Activated T-cell treated with anti-CD3 and anti-CD28 coated beads, Interleukin-2, amount 50 U/mL, for 24 hours (primary cell): Measurements from ENCODE around the gene RNF169.
A peak's percentile ranks its signal among the peaks of the same experiment; 100 is the strongest.

Experiments
- DNase-seq: peaks from one replicate; pipeline ENCODE4 v3.0.0-alpha.2; 2020
- H3K27ac Mint-ChIP-seq: 2 replicates; pipeline ENCODE4 v1.8.0; 2020; ENCODE audit warnings: mild to moderate bottlenecking, mixed read lengths
- H3K27me3 Mint-ChIP-seq: 2 replicates; pipeline ENCODE4 v1.8.0; 2020; ENCODE audit warnings: mixed read lengths
- H3K36me3 Mint-ChIP-seq: 2 replicates; pipeline ENCODE4 v1.8.0; 2020; ENCODE audit warnings: low read depth, mixed read lengths
- H3K4me1 Mint-ChIP-seq: 2 replicates; pipeline ENCODE4 v1.8.0; 2020; ENCODE audit warnings: low read depth, mixed read lengths
- H3K4me3 Mint-ChIP-seq: 2 replicates; pipeline ENCODE4 v1.8.0; 2020; ENCODE audit warnings: mild to moderate bottlenecking, moderate library complexity, mixed read lengths
- H3K9me3 Mint-ChIP-seq: 2 replicates; pipeline ENCODE4 v1.8.0; 2020; ENCODE audit warnings: mixed read lengths

The RNF169 gene

DNA sequence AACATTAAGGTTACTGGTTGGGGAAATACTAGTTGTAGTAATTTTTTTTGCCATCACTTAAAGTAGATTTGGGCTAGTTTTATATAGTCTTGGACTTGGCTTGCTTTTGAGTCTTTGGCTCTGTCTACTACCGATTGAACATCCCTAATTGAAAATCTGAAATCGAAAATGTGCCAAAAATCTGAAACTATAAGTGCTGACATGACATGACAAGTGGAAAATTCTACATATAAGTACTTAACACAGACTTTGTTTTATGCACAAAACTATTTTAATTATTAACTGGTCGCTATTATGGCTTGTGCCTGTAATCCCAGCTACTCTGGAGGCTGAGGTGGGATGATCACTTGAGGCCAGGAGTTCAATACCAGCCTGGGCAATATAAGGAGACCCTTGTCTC lies 22.5 kb downstream of the RNF169 start:
- Mint-ChIP-seq H3K27me3 (no peaks in the 10 kb centered on the region), H3K27ac (no peak overlapping the region), H3K4me3 (no peak overlapping the region), H3K36me3 (peaks cover 10% of the 10 kb centered on the region), H3K9me3 (no peaks in the 10 kb centered on the region), H3K4me1 (peaks cover 49% of the 10 kb centered on the region)
- no peak for DNase-seq

- Mint-ChIP-seq H3K27ac (no peak overlapping the region), H3K4me3 (no peak overlapping the region), H3K27me3 (no peaks in the 10 kb centered on the region), H3K4me1 (peaks cover 45% of the 10 kb centered on the region), H3K9me3 (no peaks in the 10 kb centered on the region), H3K36me3 (peaks cover 22% of the 10 kb centered on the region)
- DNase-seq = no peak
Measured at GRCh38 chr11:74773476-74773875, 24.8 kb downstream of the RNF169 start.

- no peaks in the 10 kb centered on the region for H3K27me3 Mint-ChIP-seq
- no peak overlapping the region for H3K27ac Mint-ChIP-seq
- H3K9me3 Mint-ChIP-seq = no peaks in the 10 kb centered on the region
- peaks cover 30% of the 10 kb centered on the region for H3K4me1 Mint-ChIP-seq
- no peak for DNase-seq
- H3K36me3 Mint-ChIP-seq = peaks cover 22% of the 10 kb centered on the region
- no peak overlapping the region for H3K4me3 Mint-ChIP-seq
Measured at GRCh38 chr11:74775762-74776161, 27.1 kb downstream of the RNF169 start.

DNA sequence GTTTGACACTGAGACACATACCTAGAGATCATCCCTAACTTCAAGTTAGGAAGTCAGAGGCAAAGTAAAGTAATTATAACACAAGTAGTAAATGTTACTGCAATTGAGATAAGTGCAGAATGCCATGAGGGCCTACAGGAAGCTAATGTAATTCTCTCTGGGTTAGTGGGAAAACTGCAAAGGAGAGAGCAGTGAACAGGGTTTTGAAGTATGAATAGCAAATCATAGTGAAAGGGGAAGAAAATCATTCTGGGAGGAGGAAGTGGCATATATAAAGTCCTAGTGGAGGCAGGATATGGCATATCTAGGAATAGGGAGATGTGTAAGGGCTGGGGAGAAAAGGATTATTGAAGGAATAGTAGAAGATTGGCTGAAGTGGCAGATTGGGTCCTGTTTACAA lies 27.9 kb downstream of the RNF169 start:
- Mint-ChIP-seq H3K27me3 (no peaks in the 10 kb centered on the region), H3K9me3 (no peaks in the 10 kb centered on the region), H3K27ac (no peak overlapping the region), H3K4me1 (peaks cover 28% of the 10 kb centered on the region), H3K4me3 (no peak overlapping the region), H3K36me3 (peaks cover 22% of the 10 kb centered on the region)
- no peak for DNase-seq

DNA sequence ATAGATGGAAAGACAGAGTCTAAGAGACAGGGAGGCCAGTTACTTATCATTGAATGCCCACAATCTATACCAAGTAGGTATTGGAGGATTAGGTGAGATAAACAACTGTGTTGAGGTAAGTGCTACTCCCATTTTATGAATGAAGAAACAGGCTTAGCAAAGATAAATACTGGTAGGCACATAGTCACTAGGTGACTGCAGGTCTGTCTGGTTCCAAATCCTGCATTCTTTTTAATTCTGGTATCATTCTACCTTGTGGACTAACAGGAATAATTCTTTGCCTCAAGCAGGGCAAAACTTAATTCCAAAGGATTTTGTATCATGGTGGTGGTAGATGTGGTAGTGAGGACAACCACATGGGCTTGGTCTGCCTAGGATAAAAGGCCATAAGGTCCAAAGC lies 28.4 kb downstream of the RNF169 start:
- H3K4me3 Mint-ChIP-seq = no peak overlapping the region
- peaks cover 28% of the 10 kb centered on the region for H3K4me1 Mint-ChIP-seq
- H3K9me3 Mint-ChIP-seq = no peaks in the 10 kb centered on the region
- H3K27ac Mint-ChIP-seq = no peak overlapping the region
- H3K27me3 Mint-ChIP-seq = no peaks in the 10 kb centered on the region
- no peak for DNase-seq
- peaks cover 22% of the 10 kb centered on the region for H3K36me3 Mint-ChIP-seq

DNA sequence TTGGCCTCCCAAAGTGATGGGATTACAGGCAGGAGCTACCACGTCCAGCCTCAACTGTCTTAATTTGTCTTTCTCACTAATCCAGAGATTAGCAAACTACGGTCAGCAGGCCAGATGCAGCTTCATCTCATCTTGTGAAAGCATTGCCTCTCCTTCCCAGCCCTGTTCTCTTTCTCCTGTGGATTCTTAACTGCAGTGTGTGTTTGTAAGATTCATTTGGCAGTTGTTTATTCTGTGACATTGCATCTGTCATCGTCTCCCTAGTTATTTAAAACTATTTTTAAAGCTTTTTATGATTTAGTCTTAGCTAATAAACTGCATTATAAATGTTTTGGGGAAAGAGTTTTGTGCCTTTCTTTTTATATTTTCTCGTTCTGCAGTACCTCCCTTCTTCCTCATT lies 29.2 kb downstream of the RNF169 start:
- H3K9me3 Mint-ChIP-seq = no peaks in the 10 kb centered on the region

GRCh38 chr11:74778581-74778980 lies 29.9 kb downstream of the RNF169 start:
- H3K27me3 Mint-ChIP-seq = no peaks in the 10 kb centered on the region
- H3K27ac Mint-ChIP-seq = no peak overlapping the region
- no peak for DNase-seq
- no peak overlapping the region for H3K4me3 Mint-ChIP-seq
- no peaks in the 10 kb centered on the region for H3K9me3 Mint-ChIP-seq
- peaks cover 29% of the 10 kb centered on the region for H3K4me1 Mint-ChIP-seq
- H3K36me3 Mint-ChIP-seq = peaks cover 22% of the 10 kb centered on the region

More for the DNA sequence above, 29.2 kb downstream of the RNF169 start:
- no peak for DNase-seq
- no peak overlapping the region for H3K4me3 Mint-ChIP-seq
- H3K36me3 Mint-ChIP-seq = peaks cover 22% of the 10 kb centered on the region
- no peaks in the 10 kb centered on the region for H3K27me3 Mint-ChIP-seq
- no peak overlapping the region for H3K27ac Mint-ChIP-seq
- peaks cover 27% of the 10 kb centered on the region for H3K4me1 Mint-ChIP-seq

DNA sequence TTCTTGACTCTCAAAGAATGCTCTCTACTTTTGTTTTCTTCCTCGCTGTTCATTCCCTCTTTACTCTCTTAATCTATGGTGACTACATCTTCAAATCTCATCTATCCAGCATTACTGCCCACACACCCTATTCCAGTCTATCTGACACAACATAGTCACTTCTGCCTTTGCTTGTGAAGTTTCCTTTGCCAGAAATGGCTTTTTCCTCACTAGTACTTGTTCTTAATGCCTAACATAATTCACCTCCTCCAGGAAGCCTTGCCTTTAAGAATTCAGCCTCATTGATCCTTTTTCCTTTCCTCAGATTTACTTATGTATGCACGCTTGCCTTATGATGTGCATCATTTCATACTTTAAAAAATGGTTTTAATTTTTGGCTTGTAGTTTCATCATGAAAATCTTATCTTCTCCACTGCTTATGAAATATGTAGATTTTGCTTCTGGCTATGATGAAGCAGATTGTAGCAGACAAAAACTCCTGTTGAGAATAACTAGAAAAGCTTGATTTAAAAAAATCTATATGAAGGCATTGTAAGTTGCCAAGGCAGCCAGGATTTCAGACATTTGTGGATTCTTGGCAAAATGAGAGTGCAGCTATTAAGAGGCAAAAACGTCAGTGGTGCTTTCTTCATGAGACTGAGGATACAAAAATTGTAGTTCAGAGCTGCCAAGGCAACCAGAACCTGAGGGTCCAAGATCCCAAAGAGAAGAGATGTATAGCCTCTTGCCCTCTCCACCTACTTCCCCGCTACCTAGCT lies 31.8 kb downstream of the RNF169 start:
- H3K4me1 Mint-ChIP-seq = peaks cover 35% of the 10 kb centered on the region

DNA sequence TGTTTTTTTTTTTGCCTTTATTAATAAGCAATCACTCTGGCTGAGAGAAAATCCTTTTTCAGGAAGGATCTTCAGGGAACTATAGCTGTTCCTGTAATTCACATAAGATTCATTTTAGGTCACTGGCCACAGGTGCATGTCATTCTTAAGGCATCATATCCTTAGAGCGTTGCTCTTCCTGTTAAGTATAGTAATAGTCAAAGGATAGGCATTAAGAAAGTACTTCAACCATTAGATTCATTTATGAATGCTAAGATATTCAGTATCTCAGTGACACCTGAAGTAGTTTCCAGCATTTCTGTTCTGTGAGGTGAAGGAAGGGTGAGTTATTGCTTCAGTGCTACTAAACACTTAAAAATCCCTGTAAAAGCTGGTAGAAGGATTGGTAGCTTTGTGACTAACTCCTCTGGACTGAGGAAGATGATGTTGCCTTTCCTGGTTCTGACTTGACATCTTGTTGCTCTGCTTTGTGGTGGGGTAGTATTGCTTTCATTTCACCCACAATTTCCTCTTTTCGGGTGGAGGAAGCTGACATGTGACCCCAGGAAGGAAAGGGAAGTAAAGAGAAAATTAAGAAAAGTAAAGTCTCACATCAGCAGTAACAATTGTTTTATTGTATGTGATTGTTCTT lies 34.7 kb downstream of the RNF169 start:
- Mint-ChIP-seq H3K4me1 (peaks cover 30% of the 10 kb centered on the region), H3K9me3 (no peaks in the 10 kb centered on the region), H3K27me3 (no peaks in the 10 kb centered on the region), H3K4me3 (no peak overlapping the region), H3K27ac (peak overlapping the region; percentile 82), H3K36me3 (peaks cover 16% of the 10 kb centered on the region)
- no peak for DNase-seq

More for the DNA sequence above, 31.8 kb downstream of the RNF169 start:
- no peak for DNase-seq
- no peak overlapping the region for H3K4me3 Mint-ChIP-seq
- H3K36me3 Mint-ChIP-seq = peaks cover 17% of the 10 kb centered on the region
- H3K9me3 Mint-ChIP-seq = no peaks in the 10 kb centered on the region
- H3K27ac Mint-ChIP-seq = no peak overlapping the region
- no peaks in the 10 kb centered on the region for H3K27me3 Mint-ChIP-seq

- Mint-ChIP-seq H3K36me3 (peaks cover 20% of the 10 kb centered on the region), H3K4me3 (no peak overlapping the region), H3K27me3 (no peaks in the 10 kb centered on the region), H3K4me1 (peaks cover 28% of the 10 kb centered on the region), H3K9me3 (no peaks in the 10 kb centered on the region), H3K27ac (peak overlapping the region; percentile 68)
- no peak for DNase-seq
Measured at GRCh38 chr11:74784234-74784633, 35.6 kb downstream of the RNF169 start.

DNA sequence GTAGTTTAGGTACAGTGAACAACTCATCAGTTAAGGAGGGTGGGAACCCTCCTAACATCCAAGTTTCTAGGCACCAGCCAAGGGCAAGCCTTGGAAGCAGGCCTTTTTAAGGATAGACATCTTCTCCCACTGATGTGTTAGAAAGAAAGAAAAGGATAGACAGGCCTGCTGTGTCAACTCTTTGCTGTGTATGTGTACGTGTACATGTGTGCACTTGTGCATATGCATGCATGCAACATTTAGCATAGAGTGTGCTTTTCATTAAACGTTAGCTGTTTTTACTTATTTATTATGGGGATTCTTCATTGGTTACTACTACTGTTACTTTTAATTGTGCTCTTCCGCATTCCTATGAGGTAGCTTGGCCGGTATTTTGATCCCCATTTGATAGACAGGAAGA lies 36.1 kb downstream of the RNF169 start:
- peaks cover 26% of the 10 kb centered on the region for H3K4me1 Mint-ChIP-seq
- no peaks in the 10 kb centered on the region for H3K9me3 Mint-ChIP-seq
- DNase-seq = no peak
- no peak overlapping the region for H3K27ac Mint-ChIP-seq
- no peak overlapping the region for H3K4me3 Mint-ChIP-seq
- H3K36me3 Mint-ChIP-seq = peaks cover 24% of the 10 kb centered on the region
- no peaks in the 10 kb centered on the region for H3K27me3 Mint-ChIP-seq

- peaks cover 43% of the 10 kb centered on the region for H3K36me3 Mint-ChIP-seq
- no peaks in the 10 kb centered on the region for H3K27me3 Mint-ChIP-seq
- H3K4me1 Mint-ChIP-seq = peaks cover 26% of the 10 kb centered on the region
- no peaks in the 10 kb centered on the region for H3K9me3 Mint-ChIP-seq
- H3K4me3 Mint-ChIP-seq = no peak overlapping the region
- no peak overlapping the region for H3K27ac Mint-ChIP-seq
- DNase-seq = no peak
Measured at GRCh38 chr11:74786574-74786973, 37.9 kb downstream of the RNF169 start.

DNA sequence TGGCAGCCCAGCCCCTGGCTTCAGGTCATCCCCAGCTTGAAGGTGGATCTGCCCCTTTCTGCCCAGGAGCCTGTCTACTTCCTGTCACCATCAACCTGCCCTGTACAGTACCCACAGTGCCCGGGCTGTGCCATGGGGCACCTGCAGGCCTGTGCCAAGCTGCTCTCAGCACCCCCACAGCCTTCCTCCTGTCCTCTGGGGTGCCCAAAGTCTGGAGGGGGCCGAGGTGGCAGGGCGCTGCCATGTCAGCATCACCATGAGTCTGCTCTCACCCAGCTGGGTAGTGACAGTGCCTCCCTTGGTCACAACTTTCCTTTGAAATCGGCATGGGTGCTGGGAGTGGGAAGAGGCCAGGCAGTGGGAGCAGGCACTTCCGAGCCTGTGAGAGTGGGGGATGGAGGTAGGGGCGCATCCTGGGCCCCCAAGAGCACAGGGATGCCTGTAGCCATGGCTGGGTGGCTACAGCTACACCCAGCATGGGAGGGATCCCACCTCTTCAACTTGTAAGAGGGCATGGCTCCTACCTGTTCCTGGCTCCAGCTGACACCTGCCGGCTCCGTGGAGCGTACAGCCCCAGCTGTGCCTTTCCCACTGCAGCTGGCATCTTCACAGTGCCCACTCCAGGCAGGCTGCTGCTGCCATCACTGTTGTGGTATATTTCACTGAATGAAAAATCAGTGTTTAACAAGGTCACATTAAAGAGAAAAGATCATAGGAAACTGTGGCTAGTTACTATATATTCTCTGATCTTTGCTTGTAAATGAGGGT lies 42.9 kb downstream of the RNF169 start:
- H3K4me1 Mint-ChIP-seq = no peaks in the 10 kb centered on the region
- no peak for DNase-seq
- no peaks in the 10 kb centered on the region for H3K27me3 Mint-ChIP-seq
- no peak overlapping the region for H3K27ac Mint-ChIP-seq
- H3K9me3 Mint-ChIP-seq = peaks cover 2% of the 10 kb centered on the region
- H3K4me3 Mint-ChIP-seq = no peak overlapping the region
- peaks cover 77% of the 10 kb centered on the region for H3K36me3 Mint-ChIP-seq

DNA sequence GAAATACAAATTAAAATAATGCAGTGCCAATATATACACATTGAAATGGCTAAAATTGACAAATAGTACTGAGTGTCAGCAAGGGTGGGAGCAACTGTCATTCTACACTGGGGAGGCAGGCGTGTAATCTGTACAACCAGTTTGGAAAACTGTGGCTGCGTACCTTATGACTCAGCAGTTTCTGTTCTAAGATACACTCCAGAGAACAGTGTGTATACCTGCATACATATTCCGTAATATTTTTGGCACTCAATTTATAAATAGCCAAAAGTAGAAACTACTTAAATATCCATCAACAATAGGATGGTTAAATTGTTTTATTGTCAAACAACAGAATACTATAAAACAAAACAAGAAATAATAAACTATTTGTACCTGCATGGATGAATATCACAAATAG lies 57.6 kb downstream of the RNF169 start:
- no peak overlapping the region for H3K27ac Mint-ChIP-seq
- no peak for DNase-seq
- no peaks in the 10 kb centered on the region for H3K9me3 Mint-ChIP-seq
- H3K4me3 Mint-ChIP-seq = no peak overlapping the region
- no peaks in the 10 kb centered on the region for H3K27me3 Mint-ChIP-seq
- H3K4me1 Mint-ChIP-seq = peaks cover 28% of the 10 kb centered on the region
- peaks cover 42% of the 10 kb centered on the region for H3K36me3 Mint-ChIP-seq

DNA sequence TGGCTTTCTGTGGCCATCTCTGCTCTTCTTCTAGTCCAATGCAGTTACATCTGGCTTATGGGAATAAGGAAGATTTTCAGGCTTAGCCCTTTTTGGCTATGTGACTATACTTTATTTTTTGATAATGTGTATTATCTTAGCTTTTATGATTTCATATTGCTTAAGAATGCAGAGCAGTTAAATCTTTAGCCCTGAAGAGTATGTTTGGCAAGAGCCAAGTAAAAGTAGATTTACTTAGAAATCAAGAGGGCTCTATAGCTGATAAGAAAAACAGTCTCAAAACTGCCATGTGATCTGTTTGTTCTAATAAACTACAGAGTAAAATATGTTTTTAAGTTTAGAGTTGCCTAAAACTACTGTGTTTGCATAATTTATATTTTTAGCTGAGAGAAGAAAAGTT lies 61.2 kb downstream of the RNF169 start:
- peaks cover 19% of the 10 kb centered on the region for H3K4me1 Mint-ChIP-seq
- H3K4me3 Mint-ChIP-seq = no peak overlapping the region
- H3K27ac Mint-ChIP-seq = no peak overlapping the region
- H3K9me3 Mint-ChIP-seq = no peaks in the 10 kb centered on the region
- DNase-seq = no peak
- H3K36me3 Mint-ChIP-seq = peaks cover 46% of the 10 kb centered on the region
- H3K27me3 Mint-ChIP-seq = no peaks in the 10 kb centered on the region
